ENCODE measurements around the gene EIF4B. TPM values are rescaled to one million over a fixed set of nuclear protein-coding genes. Genes with fewer than 3 reads are reported as not detected.

Gene EIF4B
- total and polyA plus RNA-seq, 2 experiments from 2014 or later = 141 to 584 TPM

DNA sequence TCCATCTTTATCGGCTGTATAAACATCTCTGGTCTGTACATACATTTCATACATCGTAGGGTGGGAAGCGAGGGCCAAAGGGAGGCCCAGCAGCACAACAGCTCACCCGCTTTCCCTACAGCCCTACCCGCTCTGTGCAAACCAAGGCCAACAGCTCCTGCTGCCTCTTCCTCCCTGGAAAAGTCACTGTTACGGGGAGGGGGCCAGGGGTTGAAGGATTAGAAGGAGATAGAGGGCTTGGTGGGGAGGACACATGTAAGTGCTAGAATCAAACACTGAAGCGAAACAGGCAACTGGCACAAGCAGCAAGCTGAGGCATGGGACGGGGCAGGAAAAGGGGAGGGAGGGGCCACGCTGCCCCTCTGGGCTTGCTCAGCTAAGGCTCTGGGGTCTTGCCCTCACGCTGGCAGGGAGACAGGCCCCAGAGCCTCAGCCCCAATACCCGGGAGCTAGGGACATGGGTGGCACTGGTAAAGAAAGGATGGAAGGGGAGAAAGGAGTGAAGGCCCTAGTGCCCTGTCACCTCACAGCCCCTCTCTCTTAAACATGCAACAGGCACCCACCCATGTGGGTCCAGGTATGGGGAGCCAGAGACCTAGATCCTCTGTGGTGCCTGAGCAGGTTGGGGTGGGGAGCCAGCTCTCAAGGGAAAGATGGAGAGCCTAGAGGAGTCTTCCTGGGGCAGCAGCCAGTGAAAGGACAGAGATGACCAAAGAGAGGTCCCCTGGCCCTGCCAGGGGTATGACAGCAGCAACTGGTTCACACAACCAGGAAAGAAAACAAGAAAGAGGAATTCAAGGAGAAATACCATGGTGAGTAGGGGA lies 58.6 kb downstream of the EIF4B start:
- DNase-seq (ENCODE audit: low spot score) (no peak), ATAC-seq (no peak)
- Mint-ChIP-seq H3K4me1 (peaks cover 28% of the 10 kb centered on the region), H3K36me3 (ENCODE audit: low read depth) (peaks cover 3% of the 10 kb centered on the region; the same call in 1 of the 3 replicates), H3K27me3 (ENCODE audit: insufficient read depth, low read depth, poor library complexity) (peaks cover 13% of the 10 kb centered on the region), H3K4me3 (no peak overlapping the region), H3K9me3 (no peaks in the 10 kb centered on the region), H3K27ac (no peak overlapping the region)
- TF ChIP-seq STAT1 (IDR thresholded peaks at IDR 0.05; ENCODE audit: unreplicated experiment) (no peak), JUNB (IDR thresholded peaks at IDR 0.05; ENCODE audit: unreplicated experiment) (no peak), EZH2 (IDR thresholded peaks at IDR 0.05; ENCODE audit: low read depth, unreplicated experiment) (no peak), EZH2phosphoT487 (IDR thresholded peaks at IDR 0.05; ENCODE audit: unreplicated experiment) (no peak), ZNF114 (CRISPR knock-in tag; IDR thresholded peaks at IDR 0.05) (no peak), CREB1 (CRISPR knock-in tag; IDR thresholded peaks at IDR 0.05; ENCODE audit: low read depth) (no peak), POLR2AphosphoS5 (IDR thresholded peaks at IDR 0.05; ENCODE audit: low read depth) (no peak), ZNF331 (CRISPR knock-in tag; IDR thresholded peaks at IDR 0.05; ENCODE audit: low read depth) (no peak), NANOG (IDR thresholded peaks at IDR 0.05; ENCODE audit: borderline replicate concordance) (no peak)
- TF ChIP-seq, protein P1, sequence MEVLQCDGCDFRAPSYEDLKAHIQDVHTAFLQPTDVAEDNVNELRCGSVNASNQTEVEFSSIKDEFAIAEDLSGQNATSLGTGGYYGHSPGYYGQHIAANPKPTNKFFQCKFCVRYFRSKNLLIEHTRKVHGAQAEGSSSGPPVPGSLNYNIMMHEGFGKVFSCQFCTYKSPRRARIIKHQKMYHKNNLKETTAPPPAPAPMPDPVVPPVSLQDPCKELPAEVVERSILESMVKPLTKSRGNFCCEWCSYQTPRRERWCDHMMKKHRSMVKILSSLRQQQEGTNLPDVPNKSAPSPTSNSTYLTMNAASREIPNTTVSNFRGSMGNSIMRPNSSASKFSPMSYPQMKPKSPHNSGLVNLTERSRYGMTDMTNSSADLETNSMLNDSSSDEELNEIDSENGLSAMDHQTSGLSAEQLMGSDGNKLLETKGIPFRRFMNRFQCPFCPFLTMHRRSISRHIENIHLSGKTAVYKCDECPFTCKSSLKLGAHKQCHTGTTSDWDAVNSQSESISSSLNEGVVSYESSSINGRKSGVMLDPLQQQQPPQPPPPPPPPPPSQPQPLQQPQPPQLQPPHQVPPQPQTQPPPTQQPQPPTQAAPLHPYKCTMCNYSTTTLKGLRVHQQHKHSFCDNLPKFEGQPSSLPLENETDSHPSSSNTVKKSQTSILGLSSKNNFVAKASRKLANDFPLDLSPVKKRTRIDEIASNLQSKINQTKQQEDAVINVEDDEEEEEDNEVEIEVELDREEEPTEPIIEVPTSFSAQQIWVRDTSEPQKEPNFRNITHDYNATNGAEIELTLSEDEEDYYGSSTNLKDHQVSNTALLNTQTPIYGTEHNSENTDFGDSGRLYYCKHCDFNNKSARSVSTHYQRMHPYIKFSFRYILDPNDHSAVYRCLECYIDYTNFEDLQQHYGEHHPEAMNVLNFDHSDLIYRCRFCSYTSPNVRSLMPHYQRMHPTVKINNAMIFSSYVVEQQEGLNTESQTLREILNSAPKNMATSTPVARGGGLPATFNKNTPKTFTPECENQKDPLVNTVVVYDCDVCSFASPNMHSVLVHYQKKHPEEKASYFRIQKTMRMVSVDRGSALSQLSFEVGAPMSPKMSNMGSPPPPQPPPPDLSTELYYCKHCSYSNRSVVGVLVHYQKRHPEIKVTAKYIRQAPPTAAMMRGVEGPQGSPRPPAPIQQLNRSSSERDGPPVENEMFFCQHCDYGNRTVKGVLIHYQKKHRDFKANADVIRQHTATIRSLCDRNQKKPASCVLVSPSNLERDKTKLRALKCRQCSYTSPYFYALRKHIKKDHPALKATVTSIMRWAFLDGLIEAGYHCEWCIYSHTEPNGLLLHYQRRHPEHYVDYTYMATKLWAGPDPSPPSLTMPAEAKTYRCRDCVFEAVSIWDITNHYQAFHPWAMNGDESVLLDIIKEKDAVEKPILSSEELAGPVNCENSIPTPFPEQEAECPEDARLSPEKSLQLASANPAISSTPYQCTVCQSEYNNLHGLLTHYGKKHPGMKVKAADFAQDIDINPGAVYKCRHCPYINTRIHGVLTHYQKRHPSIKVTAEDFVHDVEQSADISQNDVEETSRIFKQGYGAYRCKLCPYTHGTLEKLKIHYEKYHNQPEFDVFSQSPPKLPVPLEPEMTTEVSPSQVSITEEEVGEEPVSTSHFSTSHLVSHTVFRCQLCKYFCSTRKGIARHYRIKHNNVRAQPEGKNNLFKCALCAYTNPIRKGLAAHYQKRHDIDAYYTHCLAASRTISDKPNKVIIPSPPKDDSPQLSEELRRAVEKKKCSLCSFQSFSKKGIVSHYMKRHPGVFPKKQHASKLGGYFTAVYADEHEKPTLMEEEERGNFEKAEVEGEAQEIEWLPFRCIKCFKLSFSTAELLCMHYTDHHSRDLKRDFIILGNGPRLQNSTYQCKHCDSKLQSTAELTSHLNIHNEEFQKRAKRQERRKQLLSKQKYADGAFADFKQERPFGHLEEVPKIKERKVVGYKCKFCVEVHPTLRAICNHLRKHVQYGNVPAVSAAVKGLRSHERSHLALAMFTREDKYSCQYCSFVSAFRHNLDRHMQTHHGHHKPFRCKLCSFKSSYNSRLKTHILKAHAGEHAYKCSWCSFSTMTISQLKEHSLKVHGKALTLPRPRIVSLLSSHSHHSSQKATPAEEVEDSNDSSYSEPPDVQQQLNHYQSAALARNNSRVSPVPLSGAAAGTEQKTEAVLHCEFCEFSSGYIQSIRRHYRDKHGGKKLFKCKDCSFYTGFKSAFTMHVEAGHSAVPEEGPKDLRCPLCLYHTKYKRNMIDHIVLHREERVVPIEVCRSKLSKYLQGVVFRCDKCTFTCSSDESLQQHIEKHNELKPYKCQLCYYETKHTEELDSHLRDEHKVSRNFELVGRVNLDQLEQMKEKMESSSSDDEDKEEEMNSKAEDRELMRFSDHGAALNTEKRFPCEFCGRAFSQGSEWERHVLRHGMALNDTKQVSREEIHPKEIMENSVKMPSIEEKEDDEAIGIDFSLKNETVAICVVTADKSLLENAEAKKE (CRISPR knock-in tag; IDR thresholded peaks at IDR 0.05) = no peak
- TF ChIP-seq, protein P2, sequence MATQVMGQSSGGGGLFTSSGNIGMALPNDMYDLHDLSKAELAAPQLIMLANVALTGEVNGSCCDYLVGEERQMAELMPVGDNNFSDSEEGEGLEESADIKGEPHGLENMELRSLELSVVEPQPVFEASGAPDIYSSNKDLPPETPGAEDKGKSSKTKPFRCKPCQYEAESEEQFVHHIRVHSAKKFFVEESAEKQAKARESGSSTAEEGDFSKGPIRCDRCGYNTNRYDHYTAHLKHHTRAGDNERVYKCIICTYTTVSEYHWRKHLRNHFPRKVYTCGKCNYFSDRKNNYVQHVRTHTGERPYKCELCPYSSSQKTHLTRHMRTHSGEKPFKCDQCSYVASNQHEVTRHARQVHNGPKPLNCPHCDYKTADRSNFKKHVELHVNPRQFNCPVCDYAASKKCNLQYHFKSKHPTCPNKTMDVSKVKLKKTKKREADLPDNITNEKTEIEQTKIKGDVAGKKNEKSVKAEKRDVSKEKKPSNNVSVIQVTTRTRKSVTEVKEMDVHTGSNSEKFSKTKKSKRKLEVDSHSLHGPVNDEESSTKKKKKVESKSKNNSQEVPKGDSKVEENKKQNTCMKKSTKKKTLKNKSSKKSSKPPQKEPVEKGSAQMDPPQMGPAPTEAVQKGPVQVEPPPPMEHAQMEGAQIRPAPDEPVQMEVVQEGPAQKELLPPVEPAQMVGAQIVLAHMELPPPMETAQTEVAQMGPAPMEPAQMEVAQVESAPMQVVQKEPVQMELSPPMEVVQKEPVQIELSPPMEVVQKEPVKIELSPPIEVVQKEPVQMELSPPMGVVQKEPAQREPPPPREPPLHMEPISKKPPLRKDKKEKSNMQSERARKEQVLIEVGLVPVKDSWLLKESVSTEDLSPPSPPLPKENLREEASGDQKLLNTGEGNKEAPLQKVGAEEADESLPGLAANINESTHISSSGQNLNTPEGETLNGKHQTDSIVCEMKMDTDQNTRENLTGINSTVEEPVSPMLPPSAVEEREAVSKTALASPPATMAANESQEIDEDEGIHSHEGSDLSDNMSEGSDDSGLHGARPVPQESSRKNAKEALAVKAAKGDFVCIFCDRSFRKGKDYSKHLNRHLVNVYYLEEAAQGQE (IDR thresholded peaks at IDR 0.05; ENCODE audit: unreplicated experiment) = no peak
- TF ChIP-seq, protein P3, sequence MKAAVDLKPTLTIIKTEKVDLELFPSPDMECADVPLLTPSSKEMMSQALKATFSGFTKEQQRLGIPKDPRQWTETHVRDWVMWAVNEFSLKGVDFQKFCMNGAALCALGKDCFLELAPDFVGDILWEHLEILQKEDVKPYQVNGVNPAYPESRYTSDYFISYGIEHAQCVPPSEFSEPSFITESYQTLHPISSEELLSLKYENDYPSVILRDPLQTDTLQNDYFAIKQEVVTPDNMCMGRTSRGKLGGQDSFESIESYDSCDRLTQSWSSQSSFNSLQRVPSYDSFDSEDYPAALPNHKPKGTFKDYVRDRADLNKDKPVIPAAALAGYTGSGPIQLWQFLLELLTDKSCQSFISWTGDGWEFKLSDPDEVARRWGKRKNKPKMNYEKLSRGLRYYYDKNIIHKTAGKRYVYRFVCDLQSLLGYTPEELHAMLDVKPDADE (IDR thresholded peaks at IDR 0.05) = no peak
- TF ChIP-seq, protein P4, sequence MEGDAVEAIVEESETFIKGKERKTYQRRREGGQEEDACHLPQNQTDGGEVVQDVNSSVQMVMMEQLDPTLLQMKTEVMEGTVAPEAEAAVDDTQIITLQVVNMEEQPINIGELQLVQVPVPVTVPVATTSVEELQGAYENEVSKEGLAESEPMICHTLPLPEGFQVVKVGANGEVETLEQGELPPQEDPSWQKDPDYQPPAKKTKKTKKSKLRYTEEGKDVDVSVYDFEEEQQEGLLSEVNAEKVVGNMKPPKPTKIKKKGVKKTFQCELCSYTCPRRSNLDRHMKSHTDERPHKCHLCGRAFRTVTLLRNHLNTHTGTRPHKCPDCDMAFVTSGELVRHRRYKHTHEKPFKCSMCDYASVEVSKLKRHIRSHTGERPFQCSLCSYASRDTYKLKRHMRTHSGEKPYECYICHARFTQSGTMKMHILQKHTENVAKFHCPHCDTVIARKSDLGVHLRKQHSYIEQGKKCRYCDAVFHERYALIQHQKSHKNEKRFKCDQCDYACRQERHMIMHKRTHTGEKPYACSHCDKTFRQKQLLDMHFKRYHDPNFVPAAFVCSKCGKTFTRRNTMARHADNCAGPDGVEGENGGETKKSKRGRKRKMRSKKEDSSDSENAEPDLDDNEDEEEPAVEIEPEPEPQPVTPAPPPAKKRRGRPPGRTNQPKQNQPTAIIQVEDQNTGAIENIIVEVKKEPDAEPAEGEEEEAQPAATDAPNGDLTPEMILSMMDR (conservative IDR thresholded peaks at IDR 0.05; ENCODE audit: low read depth in 2 of 2) = no peak
- H3K27me3 ChIP-seq (ENCODE audit: insufficient read depth) = no peaks in the 10 kb centered on the region
- no peak overlapping the region for H3K4me3 ChIP-seq
- no peaks in the 10 kb centered on the region for H3F3A ChIP-seq (replicated peaks; ENCODE audit: low read depth)
- H3K36me3 ChIP-seq (ENCODE audit: insufficient read depth) = no peaks in the 10 kb centered on the region; the same call in 1 of the 2 replicates
- H3K4me1 ChIP-seq (ENCODE audit: insufficient read depth) = peaks cover 9% of the 10 kb centered on the region
- H3K4me2 ChIP-seq = no peak overlapping the region
- no peak overlapping the region for H3K27ac ChIP-seq (ENCODE audit: low read depth)
- no peak overlapping the region for H2AFZ ChIP-seq
- H3K79me2 ChIP-seq (replicated peaks; ENCODE audit: insufficient read depth) = no peaks in the 10 kb centered on the region
- H3K9me2 ChIP-seq (ENCODE audit: insufficient read depth) = no peaks in the 10 kb centered on the region
- H4K20me1 ChIP-seq (replicated peaks; ENCODE audit: insufficient read depth) = no peaks in the 10 kb centered on the region
